Breast epithelium (tissue), 3 donors: ENCODE results near the gene CASQ1.

Source experiments
- CTCF ChIP-seq, 3 donors: fragments of 450-650 bp; IDR thresholded peaks; one replicate each; pipeline ENCODE4 v1.5.1; 2016 to 2017; ENCODE audit warnings: antibody characterized with exemption in 3 of 3, mild to moderate bottlenecking in 3 of 3, moderate library complexity in 3 of 3
- POLR2A ChIP-seq: fragments of 450-650 bp; IDR thresholded peaks from one replicate; pipeline ENCODE4 v1.6.1; 2016; ENCODE audit warnings: antibody characterized with exemption, mild to moderate bottlenecking, moderate library complexity

GRCh38 chr1:160243767-160244166, 53.4 kb downstream of the CASQ1 start:
- TF ChIP-seq CTCF (IDR thresholded peaks at IDR 0.05) (no peak), POLR2A (no peak)
